Mammary microvascular endothelial cell (primary cell): ENCODE data around the gene FHL5. TPM values are rescaled to one million over a fixed set of nuclear protein-coding genes. Genes with fewer than 3 reads are reported as not detected.

Experiments
- total RNA-seq: library from RNA; depleted of rRNA; stranded (reverse); fragments of >200 nt; gene quantifications from 2 replicates; pipeline ENCODE4 v1.2.3, GENCODE V29; 2015

Gene FHL5, protein sequence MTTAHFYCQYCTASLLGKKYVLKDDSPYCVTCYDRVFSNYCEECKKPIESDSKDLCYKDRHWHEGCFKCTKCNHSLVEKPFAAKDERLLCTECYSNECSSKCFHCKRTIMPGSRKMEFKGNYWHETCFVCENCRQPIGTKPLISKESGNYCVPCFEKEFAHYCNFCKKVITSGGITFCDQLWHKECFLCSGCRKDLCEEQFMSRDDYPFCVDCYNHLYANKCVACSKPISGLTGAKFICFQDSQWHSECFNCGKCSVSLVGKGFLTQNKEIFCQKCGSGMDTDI
- total RNA-seq: not detected in 2 replicates

DNA sequence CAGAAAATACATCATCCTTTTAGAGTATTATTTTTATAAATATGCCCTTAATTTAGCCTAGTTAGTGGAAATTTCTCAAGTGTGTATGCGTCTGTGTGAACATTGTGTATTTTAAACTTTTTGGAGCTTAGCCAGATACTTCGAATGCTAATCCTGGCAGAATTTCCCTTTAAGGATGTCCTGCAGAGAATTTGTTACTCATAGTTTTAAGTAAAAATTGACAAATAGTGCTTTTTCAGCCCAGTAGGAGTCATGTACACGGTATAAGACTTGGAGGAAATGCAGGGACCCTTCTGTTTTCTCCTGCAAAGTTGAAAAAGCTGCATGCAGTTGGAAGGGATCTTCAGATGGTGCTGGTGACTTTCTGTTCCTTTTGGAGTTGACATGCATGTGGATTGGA, at the start of gene FHL5:
Gene FHL5 (plus strand): TSS at position 243 of the 400 bp plus-strand sequence. CDS start 40,486 bp downstream, outside the sequence.

GRCh38 chr6:96521644-96522464, 41.1 kb upstream of the FHL5 start, which contains the start of gene UFL1:
Gene UFL1 (plus strand): TSS chr6:96521806. CDS start chr6:96521874, 68 bp downstream.

Other genes with a start within 250 kb of the FHL5 start
- gene UFL1, start 41.3 kb upstream of the FHL5 start, total RNA-seq: 14.8 and 15.0 TPM in 2 replicates